ENCODE results near the gene RRAGD. TPM values are rescaled to one million over a fixed set of nuclear protein-coding genes. Genes with fewer than 3 reads are reported as not detected.

The RRAGD gene
- total RNA-seq, 1 donor from 2014 or later, result 3.5 TPM

DNA sequence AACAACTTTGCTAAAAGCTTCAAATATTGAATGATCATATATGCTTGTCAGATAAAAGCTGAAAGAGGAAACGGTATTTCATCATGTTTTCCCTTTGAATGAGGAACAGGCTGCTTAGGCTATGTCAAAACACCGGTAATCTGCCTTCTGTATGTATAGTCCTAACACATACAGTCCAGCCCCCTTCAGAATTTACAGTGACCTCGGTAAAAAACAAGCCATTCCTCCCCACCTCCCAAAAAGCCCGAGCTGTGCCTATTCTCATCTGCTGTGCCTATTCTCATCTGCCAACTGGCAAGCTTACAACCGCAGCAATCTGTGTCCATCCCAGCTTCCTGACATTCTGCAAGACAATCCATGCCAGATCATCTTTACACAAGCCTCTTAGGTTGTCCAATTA is 32.8 kb downstream of the RRAGD start:
- no peak for DNase-seq (ENCODE audit: extremely low read depth, low read depth, low spot score)

DNA sequence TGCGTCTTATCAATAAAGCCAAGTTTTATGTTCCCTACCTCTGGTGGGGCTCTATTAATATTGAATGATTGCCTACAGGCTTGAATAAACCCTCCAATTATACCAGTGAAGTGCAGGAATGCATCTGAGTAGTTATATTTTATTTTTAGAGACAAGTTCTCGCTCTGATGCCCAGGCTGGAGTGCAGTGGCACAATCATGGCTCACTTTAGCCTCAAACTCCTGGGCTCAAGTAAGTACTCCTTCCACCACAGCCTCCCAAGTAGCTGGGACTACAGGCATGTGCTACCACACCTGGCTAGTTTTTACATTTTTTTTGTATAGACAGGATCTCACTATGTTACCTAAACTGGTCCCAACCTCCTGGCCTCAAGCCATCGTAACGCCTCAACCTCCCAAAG is 33.4 kb downstream of the RRAGD start:
- no peak for DNase-seq (ENCODE audit: extremely low read depth, low read depth, low spot score)

DNA sequence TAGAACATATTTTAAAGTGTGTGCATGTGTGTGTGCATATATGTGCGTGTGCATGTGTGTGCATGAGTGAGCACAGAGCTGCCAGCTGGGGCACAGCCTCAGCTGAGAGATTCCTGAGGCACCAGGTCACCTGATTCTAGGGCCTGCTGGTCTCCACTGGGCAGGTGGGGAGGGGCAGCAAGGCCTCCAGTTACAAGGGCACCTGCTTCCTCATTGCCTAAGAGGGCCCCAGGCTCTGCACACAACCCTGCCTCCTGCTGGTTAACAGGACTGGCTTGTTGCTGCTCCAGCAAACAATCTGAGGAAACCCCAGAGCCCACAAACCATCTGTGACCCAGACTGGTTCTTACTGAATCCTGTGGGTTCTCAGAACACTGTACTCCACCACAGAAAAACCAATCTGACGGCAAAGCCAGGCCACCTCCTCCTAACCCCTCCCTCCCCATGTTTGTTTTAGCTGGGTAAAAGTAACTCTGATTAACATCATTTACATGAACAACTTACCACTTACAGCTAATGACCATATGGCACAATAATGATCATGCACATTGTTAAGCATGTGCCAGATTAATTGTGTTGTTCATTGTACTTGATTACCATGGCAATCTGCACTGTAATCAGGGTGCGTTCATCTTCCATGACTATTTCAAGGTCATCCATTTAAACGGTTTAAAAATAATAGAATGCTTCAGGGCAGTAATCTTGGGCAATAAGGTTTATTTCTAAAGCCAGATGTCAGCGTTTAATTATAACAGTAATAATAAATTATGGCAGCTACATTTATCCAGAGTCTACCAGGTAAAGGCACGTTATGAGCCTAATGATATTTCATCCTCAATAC is 36.4 kb downstream of the RRAGD start:
- no peak for DNase-seq (ENCODE audit: extremely low read depth, low read depth, low spot score)

DNA sequence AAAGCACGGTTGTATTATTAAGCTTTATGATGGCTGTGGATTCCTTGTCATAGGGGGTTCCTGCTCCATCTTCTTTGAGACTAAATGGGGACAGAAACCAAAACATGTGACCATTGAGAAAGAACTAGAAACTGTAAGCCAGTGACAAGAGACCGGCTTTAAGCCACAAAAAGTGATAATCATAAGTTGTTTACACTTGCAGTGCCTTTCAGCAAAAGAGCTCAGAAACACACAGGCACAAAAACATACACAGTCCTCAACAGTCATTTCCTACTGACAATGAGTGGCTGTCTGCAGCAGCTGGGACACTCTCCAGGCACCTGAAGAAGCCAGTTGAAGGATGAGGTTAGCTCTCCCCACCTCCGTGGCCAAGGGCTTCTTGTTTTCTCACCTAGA is 39.6 kb downstream of the RRAGD start:
- DNase-seq (ENCODE audit: extremely low read depth, low read depth, low spot score), result no peak

DNA sequence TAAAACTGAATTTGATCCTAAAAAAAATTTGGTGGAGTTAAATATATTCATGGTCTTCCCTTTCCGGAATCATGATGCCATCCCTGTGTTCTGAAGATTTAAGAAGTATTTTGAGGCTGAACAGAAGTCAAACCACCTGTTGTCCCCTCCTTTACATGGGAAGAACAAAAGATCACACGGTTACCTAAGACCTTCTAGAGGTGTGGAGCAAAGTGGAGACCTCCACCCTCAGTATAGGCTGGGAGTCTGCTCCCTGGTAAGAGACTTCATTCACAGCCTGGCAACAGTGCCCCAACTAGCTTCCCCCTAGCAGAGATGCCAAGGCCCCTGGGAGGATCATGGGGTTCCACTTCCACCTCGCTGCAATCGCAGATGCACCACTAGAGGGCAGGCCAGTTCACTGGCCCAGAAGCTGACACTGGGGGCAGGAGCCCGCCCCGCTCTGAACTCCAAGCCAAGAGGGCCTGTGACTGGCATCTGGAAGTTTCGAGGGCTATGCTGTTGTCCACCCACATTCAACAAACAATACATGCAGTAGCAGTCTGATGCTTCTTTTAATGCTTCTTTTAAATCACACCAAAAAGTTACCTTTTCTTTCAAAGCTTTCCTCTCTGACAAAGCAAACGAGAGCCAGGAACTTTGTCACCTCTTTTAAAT is 40.1 kb downstream of the RRAGD start:
- no peak for DNase-seq (ENCODE audit: extremely low read depth, low read depth, low spot score)

DNA sequence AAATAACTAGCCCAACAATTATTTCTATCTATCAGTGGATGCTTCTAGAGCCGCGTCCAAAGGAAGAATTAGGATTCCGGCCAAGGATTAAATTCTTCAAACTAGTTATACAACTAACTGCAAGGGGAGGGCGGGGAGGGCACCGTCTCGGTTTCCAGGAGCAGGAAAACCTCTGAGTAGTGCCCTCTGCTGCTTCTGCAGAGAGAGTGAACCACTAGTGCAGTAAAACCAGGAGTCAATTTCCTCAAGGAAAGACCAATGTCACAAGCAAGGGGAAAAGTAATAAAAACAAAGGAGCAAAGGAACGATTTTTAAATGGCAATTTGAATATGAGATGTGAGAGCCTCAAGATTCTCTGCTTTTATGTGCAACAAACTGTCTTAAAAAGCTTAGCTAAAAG is 43.1 kb downstream of the RRAGD start:
- DNase-seq (ENCODE audit: extremely low read depth, low read depth, low spot score), result no peak

DNA sequence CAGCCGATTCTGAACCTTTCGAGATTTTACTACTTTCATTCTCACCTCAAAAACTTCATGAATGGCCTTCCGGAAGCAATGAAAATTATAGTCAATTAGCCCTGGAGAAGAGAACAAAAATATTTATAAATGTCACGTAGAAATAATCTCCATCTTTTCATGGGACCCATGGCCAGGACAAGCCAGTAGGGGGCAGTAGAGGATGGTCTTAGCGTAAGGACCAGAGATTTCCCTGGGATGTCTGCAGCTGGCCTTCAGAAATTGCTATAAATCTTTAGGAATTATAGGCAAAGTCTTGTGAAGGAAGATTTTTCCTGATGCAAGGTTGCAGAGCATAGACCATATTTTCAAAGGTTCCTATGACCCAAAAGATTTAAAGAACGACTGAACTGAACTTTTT is 44.0 kb downstream of the RRAGD start:
- DNase-seq (ENCODE audit: extremely low read depth, low read depth, low spot score), result no peak

DNA sequence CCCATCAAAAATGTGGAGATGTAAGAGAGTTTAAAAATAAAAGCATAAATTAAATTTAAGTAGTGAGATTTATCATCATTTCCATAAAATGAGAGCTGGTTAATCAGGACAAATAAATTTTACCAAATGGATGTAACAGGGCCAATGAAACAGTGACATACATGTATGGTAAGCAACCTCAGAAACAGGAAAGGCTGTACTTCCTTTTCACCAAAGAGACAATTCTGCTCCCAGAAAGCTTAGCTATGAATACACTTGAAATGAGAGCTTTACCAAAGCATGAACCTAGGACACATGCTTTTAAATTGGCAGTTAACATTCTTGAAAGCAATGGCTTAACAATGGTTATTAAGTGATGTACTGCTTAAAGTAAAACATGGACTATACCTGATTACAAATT is 47.5 kb downstream of the RRAGD start:
- no peak for DNase-seq (ENCODE audit: extremely low read depth, low read depth, low spot score)

DNA sequence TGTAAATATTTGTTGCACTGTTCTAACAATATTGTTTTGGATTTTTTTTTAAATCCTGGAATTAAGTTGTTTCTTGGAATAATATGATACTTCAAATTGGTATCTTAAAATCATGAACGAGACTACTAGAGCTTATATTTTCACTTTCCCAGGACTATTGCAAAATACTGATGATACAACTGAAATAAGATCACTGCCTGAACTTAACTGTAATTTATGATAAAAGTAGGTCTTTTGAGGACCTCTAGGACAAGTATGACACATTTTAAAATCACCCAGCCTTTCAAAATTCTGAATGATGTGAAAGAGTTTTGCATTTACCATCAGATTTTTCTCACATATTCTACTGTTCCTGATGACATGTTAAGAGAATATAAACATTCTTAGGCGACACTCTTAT is 50.9 kb downstream of the RRAGD start:
- no peak for DNase-seq (ENCODE audit: extremely low read depth, low read depth, low spot score)

DNA sequence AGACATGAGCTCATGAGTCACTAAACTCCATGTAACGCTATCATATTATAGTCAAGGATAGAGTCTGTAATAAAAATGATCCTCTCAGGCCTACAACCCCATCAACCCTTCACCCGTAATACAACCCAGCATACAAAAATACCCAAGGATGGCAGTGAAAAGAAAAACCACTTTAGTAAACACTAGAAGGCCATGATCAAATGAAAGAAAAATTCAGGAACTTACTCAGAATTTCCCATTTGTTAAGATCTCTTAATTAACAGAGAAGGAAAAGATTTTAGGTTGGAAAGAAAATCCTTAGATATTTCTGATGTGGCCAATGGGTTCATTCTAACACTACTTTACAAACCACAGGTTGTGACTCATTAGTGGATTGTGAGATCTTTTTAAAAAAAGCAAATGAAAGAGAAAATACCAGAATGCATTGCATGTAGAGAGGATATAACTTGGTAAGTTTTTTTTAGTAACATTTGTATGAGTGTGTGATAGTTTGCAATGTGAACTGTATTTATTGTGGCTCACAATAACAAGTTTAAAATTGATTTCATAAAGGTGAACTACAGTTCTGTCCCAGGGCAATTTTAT is 51.6 kb downstream of the RRAGD start:
- no peak for DNase-seq (ENCODE audit: extremely low read depth, low read depth, low spot score)

DNA sequence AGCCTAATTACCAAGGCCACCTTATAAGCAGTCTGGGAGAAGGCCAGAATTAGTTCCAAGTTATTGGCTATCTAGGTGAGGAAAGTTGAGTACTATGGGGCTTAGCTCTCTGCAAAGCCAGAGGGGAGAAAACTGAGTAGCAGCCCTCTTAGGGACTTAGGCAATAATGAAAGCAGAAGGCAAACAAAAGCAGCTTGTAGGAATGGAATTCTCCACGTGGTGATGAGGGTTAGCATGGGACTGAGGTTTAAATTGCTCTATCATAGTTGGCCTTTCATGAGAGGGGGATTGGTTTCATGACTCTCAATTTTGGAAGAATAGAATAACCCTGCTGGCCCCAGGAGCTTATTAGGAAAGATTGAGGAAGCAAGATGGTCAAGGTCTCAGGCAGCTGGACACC is 52.5 kb downstream of the RRAGD start:
- no peak for DNase-seq (ENCODE audit: extremely low read depth, low read depth, low spot score)

DNA sequence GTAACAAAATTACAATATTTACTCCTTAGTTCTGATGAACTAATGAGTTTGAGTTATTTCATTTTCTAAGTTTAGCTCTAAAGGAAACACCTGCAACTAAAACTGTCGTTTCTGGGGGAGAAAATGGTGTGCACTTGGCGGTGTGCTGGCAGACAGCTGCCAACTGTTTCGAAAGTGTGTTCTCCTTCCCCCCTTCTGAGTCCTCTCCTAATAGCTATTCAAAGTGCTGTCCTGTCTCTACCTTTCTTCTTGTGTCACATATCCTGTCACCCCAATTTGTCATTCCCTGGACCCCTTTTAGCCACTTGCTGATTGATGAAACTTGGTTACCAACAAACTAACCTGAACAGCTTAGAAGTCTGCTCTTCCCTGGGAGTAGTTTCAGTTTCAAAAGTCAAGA is 54.7 kb downstream of the RRAGD start:
- DNase-seq (ENCODE audit: extremely low read depth, low read depth, low spot score), result no peak

DNA sequence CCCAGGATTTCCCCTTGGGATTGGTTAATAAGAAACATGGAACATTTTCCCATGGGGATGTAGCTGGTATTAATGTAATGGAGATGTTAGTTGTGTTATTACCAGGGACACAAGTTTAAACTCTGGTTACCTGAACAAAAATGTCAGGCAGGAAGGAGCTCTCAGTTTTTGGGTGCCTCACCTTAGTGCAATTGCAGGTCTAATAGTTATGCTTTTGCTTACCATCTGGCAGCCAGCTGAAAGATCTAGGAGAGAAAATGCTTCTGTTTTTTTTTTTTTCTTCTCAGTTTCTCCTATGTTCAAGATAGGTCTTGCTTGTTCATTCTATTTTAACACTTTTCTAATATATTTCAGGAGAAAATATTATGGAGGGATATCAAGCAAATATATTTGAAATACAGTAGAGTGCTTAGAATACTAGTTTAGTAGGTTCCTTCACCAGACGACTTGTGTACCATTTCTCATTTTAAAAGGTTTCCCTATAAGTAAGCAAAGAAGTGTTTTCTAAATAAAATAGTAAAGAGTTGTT is 55.4 kb downstream of the RRAGD start:
- DNase-seq (ENCODE audit: extremely low read depth, low read depth, low spot score), result no peak

DNA sequence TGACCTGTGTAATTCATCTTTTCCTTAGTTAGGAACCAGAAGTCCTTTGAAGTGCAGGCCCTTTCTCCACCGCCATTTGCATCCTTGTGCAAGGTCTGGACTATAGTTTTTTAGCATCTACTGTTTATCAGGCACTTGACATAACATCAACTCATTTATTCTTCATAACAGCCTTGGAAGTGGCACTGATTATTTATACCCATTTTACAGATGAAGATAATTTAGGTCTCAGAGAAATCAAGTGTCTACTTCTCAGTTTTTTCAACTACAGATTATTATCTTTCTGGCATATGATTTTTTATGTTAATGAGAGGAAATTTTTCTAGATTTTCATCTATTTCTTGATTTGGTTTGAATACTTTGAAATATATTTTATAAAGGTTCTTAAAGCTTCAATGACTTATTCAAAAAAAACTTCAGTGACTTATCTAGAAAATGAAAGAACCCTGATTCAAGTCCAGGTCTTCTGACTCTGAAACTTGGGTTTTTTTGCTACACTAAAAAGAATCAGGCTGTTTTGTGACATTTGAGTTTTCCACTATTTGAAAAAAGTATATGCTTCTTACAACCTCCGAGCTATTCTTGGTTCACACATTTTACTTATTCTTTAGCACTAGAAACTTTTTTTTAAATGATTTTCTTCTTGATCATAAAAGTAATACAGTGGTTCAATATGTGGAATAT is 56.4 kb downstream of the RRAGD start:
- no peak for DNase-seq (ENCODE audit: extremely low read depth, low read depth, low spot score)

DNA sequence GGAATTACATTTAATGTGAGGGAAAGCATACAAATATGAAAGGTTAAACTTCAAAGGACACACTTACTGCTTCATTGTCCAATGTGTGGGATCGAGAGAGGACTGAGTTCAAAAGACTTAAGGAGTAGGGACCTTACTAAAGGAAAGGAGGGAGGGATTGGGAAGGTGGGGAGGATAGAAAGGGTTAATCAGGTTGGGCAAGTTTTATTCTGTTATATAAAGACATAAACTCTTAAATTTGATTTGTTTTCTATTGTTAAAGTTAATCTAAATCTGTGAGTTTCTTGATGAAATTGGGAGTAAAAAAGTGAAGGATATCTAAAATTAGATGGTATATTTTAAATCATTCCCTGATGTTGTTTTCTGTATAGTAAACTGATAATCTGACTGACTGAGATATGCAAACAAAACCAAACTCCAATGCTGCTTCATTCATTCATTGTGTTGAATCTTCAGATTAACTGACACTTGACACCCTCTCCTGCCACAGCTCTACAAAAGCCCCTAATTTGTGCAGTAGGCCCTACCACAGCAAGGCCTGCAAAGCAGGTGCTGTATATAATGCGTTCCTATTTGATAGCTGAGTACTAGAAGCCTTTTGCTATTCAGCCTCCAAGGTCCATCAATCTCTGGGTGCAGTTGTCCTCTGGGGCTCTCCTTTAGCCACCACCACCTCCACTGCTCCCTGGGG is 58.2 kb downstream of the RRAGD start:
- DNase-seq (ENCODE audit: extremely low read depth, low read depth, low spot score), result no peak

DNA sequence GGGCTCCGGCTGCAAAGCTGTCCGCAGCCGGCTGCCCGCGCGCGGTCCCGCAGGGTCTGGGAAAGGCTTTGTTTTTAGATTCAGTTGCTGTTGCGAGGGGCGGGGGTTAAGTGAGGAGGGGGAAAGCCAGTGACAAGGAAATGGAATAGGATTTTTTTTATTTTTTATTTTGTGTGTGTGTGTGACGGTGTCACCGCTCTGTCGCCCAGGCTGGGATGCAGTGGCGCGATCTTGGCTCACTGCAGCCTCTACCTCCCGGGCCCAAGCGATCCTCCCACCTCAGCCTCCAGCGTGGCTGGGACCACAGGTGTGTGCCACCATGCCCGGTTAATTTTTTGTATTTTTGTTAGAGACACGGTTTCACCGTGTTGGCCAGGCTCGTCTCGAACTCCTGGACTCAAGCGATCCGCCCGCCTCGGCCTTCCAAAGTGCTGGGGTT is 58.9 kb downstream of the RRAGD start:
- DNase-seq (ENCODE audit: extremely low read depth, low read depth, low spot score), result no peak

DNA sequence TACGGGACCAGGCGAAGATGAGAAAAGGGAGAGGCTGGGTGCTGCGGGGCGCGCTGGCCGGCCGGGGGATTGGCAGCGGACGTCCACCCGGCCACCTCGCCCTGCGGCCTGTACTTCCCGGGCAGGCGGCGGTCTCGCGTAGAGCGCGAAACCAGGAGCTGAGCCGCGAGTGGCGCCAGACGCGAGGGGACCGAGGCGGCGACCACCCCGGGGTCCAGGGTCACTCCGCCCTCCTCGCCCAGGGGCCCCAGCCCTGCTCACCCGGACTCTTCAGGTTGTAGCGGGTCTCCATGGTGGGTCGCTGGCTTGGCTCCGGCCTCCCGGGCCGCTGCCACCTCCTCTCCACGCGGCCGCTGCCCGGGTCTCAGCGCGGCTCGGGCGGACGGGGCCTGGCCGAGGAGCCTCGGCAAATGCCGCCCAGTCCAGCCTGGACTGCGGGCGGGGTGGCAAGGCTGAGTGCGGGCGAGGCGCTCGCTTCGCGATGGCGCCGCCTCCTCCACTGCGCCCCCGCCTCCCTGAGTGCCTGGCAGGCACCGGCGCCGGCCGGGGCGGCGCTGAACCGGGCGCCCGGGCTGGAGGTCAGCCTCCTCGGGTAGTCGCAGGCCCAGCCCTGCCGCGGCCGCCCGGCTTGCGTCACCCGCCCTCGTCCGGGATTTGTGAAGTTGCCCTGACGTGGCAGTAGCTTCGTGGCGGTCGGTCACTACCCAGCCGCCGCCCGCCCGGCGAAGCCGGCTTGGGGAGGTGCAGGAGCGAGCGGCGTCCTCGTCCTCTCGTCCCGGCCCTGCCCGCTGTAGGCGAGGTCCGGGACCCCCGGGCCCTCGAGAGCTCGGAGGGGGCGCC is 59.6 kb downstream of the RRAGD start, which contains the start of gene UBE2J1:
TSS of gene UBE2J1 (minus strand) at position 445 of the 840 bp plus-strand sequence. CDS start at position 292, 153 bp downstream.
- DNase-seq (ENCODE audit: extremely low read depth, low read depth, low spot score), result no peak

DNA sequence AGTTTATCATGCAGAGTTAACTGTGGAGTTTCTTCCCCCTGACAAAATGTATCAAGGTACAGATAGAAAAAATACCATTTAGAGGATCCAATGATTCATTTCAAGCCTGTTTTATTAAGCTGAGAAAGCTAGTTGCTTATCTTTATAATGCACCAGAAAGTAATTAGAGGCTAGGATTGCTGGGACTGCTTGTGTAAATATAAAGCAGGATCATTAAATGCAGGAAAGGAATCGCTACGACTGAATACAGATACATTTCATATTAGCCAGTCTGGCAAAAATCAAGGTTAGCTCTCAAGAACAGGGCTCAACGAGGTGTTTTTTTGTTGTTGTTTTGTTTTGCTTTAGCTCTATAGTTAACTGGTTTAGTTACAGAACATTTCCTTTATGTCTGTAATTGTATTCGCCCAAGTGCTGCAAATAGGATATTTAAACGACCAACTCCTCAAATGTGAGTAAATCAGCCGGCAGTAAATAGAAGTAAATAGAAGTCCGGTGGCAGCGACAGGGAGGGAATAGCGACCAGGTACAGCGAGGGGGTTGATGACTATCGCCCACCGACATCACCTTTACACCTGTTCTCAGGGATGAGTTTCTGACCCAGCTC is 60.3 kb downstream of the RRAGD start:
- no peak for DNase-seq (ENCODE audit: extremely low read depth, low read depth, low spot score)

DNA sequence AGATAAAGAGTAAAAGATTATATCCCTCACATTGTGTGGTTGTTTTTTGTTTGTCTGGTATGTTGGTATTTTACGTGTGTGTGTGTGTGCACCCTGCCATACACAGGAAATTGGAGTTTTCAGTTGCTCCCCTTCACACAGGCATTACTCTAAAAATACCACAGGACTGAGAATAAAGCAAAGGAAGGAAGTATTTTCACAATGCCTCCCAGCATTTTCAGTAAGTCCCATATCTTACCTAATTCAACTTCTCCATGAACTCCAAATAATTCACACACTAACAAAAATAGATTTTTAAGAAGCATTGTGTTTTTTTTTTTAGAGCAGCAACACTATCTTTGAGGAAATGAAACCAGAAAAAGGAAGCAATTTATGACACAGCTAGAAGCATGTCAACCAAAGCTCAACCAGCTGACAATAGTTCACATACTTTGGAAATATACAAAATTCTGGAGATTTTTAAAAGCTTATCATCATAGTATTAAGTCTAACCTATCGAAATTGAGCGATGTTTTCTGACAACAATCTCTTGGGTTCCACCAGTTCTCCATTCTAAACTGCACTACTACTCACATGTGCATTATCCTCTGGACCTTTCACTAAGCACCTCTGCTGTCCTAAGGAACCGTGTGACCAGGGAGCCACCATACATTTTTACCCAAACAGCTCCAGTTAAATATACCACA is 61.6 kb downstream of the RRAGD start:
- peak; percentile 76 for DNase-seq (ENCODE audit: extremely low read depth, low read depth, low spot score)

Data from glomerular endothelial cell (primary cell).